PC-9 (cell line): Measurements from ENCODE around the gene SMURF1.

Experiments used
- EZH2 ChIP-seq: fragments of 200-600 bp; sonication (generic); IDR thresholded peaks from 2 replicates; pipeline ENCODE4 v1.8.0; 2017; ENCODE audit warnings: antibody characterized with exemption, low read depth
- TF ChIP-seq, protein P1 (sequence below): fragments of 200-600 bp; sonication (generic); conservative IDR thresholded peaks from 2 replicates; pipeline ENCODE4 v1.6.1; 2017; ENCODE audit warnings: mixed run types, antibody characterized with exemption, mild to moderate bottlenecking, moderate library complexity

DNA sequence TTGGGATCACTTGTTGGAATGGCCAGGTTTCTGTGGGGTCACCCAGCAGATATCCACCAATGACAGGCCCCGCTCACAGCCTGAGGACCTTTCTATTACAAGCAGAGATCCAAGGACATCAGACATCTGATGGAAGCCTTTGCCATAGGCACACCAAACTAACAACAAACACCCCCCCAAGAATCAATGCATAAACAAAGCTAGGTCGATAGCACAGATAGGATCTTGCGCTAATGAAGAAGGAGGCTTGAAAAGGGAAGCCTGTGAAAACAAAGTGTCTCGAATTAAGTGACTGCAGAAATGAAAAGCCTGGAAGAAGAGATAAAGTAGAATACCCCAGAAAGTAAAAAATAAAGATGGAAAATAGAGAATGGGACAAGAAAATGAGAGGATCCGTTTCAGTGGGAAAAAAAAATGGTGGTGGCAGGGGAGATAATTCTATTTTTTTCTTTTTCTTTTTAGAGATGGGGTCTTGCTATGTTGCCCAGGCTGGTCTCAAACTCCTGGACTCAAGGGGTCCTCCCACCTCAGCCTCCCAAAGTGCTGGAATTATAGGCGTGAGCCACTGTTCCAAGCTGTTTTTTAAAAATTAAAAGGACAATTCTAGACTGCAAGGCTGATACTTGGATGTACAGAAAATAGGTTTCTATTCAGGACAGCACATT lies 26.3 kb upstream of the SMURF1 start:
- TF ChIP-seq, protein P1, sequence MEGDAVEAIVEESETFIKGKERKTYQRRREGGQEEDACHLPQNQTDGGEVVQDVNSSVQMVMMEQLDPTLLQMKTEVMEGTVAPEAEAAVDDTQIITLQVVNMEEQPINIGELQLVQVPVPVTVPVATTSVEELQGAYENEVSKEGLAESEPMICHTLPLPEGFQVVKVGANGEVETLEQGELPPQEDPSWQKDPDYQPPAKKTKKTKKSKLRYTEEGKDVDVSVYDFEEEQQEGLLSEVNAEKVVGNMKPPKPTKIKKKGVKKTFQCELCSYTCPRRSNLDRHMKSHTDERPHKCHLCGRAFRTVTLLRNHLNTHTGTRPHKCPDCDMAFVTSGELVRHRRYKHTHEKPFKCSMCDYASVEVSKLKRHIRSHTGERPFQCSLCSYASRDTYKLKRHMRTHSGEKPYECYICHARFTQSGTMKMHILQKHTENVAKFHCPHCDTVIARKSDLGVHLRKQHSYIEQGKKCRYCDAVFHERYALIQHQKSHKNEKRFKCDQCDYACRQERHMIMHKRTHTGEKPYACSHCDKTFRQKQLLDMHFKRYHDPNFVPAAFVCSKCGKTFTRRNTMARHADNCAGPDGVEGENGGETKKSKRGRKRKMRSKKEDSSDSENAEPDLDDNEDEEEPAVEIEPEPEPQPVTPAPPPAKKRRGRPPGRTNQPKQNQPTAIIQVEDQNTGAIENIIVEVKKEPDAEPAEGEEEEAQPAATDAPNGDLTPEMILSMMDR: no peak
- no peak for TF ChIP-seq EZH2
